Endothelial cell of hepatic sinusoid (primary cell): ENCODE data around the gene RAX.
"Not testable (repeated sequence)": the region's sequence is repeated elsewhere in the genome, so short reads cannot be mapped to it uniquely, and the experiment has no call there.

Source experiments
- in situ Hi-C: cut with HindIII; loops from 2 replicates; pipeline ENCODE4 v1.10.0; 2017; ENCODE audit warnings: low sequenced_read_pairs

RAX gene

GRCh38 chr18:59273759-59274532 lies 692 bp upstream of the RAX start:
- in situ Hi-C loops: loop anchor here (5.0 kb wide), 1 partner anchor 98 kb away; no protein-coding TSS in a partner anchor

GRCh38 chr18:59272221-59272888 lies 899 bp downstream of the RAX start:
- in situ Hi-C loops: loop anchor here (5.0 kb wide), 1 partner anchor 100 kb away; no protein-coding TSS in a partner anchor

- in situ Hi-C loops: loop anchor here (5.0 kb wide), 1 partner anchor 101 kb away; no protein-coding TSS in a partner anchor
Observed at GRCh38 chr18:59271606-59272220, 1.5 kb downstream of the RAX start.

DNA sequence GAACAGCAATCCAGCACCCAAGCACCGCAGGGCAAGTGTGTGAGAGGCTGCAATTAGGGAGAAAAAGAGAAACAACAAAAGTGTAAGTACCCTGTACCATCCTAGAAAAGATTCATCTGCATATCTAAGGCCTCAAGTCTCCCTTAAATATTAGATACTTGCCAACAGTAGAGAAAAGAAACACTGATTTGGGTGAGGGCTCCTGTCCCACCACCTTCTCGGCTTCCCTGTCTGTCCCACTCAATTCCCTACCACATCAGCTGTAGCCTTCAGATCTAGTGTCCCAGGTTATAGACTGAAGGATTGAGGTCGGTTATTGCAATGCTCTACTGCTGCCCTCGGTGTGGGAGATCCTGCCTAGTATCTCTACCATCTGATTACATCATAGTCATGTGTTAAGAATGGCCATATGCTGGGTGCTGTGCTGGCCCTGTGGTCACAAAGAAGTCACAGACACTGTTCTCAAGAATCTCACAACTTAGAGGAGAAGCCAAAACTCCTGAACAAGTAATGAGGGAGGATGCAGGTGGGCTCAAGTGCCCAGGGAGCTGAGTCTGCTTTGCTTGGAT lies 2.5 kb downstream of the RAX start:
- in situ Hi-C loops: loop anchor here (5.0 kb wide), 1 partner anchor 102 kb away; no protein-coding TSS in a partner anchor

DNA sequence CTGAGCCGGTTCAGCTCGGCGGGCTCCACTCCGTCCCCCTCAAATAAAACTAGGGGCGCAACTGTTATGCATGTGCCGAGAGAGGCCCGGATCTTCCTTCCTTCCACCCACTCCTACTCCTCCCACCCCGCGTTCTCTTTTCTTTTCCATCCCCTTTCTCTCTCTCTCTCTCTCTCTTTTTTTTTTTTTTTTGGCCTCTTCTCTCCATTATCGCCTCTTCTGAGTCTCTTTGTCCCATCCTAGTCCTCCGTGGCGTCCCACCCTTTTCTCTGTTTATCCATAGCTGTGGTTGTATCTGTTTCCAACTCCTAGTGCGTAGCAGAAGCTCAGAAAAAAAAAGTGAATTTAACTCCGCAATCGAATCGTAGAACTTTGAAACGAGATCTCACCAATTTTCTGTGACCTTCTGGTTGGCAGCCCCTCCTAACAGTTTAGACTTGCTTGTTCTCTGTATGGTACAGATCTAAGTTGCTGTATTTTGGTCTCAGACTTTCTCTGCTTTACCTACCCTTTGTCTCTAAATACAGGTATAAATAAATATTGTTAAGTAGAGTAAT lies 3.6 kb downstream of the RAX start:
- in situ Hi-C loops: loop anchor here (5.0 kb wide), 1 partner anchor 103 kb away; no protein-coding TSS in a partner anchor

DNA sequence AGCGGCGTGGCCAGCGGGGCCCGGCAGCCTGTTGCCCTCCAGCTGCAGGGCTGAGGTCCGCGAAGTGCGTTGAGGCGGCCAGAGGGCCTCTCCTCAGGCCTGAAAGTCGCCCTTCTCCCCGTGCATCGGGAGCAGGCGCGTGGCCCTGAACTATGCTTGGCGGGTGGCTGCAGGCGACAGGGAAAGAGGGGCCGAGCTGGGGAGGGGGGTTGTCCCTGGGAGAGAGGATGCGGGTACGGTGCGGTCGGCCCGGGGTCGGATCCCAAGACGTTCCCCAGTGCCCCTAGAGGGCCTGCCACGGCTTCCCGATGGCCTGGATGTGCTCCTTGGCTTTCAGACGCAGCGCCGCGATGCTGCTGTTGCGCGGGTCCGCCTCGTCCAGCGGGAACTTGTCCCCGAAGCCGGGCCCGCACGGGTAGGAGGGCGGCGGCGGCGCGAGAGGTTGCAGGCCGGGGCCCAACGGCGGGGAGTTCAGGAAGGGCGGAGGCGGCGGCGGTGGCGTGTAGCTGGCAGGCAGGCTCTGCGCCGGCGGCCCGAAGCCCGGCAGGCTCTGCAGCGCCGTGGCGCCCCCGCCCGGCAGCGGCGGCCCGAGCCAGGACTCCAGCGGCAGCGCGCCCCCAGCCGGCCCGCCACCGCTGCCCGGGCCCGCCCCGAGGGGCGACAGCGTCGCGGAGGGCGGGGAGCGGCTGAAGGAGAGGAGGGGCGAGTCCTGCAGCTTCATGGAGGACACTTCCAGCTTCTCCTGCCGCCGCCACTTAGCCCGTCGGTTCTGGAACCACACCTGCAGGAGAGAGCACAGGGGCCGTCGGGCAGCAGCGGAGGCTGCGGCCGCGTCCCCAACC lies 4.3 kb downstream of the RAX start:
- in situ Hi-C loops: no loop called here

DNA sequence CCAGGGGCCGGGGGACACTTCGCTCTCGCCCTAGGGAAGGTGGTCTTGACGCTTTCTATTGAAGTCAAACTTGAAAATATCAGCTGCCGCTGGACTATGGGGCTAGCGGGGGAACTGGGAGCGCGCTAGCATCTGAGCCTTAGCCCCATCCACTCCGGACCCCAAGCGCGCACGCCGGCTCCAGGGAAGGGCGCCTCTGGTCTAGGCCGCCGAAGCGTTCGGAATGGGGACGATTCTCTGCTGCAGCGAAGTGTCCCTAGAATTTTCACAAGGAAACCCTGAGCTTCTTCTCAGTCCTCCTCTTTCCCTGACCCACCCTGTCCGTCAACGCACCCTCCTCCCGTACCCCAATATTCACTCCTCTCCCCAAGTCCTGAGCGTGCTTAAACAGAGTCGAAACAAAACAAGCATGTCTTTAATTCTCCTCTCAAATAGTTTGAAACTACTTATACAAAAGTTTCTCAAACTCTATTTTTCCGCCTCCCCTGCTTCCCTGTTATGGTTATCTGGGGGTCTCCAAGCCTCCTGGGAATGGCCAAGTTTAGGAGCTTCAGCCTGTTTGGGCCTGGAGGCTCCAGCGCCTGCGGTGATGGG lies 5.0 kb downstream of the RAX start:
- in situ Hi-C loops: no loop called here

DNA sequence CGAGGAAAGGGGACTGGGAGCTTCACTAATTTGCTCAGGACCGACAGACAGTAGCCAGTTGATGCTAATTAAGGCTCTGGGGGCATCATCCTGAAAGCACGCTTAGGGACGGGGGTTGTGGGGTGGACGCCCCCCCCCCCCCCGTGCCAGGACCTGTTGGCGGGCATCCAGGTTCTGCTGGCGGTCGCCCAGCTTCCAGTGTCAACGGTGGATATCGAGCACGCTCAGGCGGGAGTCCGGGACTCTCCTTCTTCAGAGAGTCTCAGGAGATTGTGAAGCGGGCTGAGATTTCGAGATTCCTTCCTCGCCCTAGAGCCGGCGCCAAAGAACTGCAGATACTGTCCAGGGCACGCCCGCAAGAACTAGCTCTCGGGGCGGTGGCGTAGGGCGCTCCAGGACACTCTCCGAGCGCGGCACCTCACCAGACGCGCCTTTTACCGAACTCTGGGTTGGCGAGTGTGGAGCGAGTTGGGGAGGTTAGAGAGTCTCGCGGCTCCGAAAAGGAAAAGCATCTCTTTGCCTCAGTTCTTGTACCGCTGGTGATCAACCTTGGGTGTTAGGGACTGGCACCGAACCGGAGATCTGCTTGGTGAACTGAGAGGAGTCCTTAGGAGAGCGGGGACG lies 5.6 kb downstream of the RAX start:
- in situ Hi-C loops: no loop called here

DNA sequence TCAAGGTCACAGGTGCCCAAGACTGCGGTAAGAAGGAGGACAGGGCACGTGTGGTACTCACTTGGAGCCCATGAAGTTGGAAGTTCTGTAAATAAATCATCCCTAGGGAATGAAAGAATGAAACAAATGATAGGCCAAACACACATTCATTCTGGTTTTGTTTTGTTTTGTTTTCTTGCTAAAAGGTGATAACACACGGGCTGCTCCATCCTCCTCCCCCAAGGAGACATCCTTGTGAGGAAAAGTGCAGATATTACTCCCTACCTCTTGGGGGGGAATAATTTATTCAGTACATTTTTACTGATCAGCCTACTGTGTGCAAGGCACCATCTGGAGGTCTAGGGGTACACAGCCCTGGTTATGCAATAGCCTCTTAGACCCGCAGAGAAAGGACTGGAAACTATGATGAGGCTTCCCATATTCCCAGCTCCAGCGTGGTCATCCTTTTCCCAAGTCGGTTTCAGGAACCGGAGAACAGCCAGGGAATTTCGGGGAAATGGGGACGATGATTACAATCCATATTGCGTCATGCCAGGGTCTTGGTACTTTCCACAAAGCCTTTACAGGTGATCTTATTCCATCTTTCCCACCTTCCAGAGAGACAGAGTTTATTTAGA lies 6.3 kb downstream of the RAX start:
- in situ Hi-C loops: no loop called here

GRCh38 chr18:59266459-59266858 lies 6.8 kb downstream of the RAX start:
- in situ Hi-C loops: no loop called here

DNA sequence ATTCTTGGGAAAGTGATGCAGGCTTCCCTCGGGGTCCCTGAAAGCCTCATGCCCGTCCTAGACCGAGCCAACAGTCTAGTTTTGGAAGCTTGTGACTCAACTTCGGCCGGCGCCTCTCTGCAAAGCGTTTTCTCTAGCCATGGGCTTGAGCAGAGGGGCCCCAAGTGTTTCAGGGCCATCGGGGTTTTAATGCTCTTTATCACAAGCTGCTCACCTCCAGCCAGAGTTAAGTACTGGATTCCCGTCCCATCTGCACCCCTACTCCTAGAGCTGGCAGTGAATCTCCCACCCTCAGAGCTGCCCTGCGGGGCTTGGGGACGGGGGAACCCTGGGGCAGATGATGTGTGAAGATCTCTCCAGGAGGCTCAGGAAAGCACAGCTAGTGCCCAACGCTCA lies 7.3 kb downstream of the RAX start:
- in situ Hi-C loops: no loop called here

- in situ Hi-C loops: no loop called here
Observed at GRCh38 chr18:59265246-59265973, 7.8 kb downstream of the RAX start.

GRCh38 chr18:59264651-59265245 lies 8.5 kb downstream of the RAX start:
- in situ Hi-C loops: no loop called here

- in situ Hi-C loops: no loop called here
Observed at GRCh38 chr18:59264121-59264571, 9.1 kb downstream of the RAX start.

- in situ Hi-C loops: no loop called here
Observed at GRCh38 chr18:59263661-59264060, 9.6 kb downstream of the RAX start.

- in situ Hi-C loops: not testable (repeated sequence)
Observed at GRCh38 chr18:59262243-59262642, 11.0 kb downstream of the RAX start.

DNA sequence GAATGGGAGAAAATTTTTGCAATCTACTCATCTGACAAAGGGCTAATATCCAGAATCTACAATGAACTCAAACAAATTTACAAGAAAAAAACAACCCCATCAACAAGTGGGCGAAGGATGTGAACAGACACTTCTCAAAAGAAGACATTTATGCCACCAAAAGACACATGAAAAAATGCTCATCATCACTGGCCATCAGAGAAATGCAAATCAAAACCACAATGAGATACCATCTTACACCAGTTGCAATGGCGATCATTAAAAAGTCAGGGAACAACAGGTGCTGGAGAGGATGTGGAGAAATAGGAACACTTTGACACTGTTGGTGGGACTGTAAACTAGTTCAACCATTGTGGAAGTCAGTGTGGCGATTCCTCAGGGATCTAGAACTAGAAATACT lies 11.4 kb downstream of the RAX start:
- in situ Hi-C loops: not testable (repeated sequence)

GRCh38 chr18:59255491-59255890 lies 17.8 kb downstream of the RAX start:
- in situ Hi-C loops: not testable (repeated sequence)
